ENCODE data around the gene NUP85.

GRCh38 chr17:75191584-75191983 lies 13.9 kb upstream of the NUP85 start:
- TF ChIP-seq, protein P1, sequence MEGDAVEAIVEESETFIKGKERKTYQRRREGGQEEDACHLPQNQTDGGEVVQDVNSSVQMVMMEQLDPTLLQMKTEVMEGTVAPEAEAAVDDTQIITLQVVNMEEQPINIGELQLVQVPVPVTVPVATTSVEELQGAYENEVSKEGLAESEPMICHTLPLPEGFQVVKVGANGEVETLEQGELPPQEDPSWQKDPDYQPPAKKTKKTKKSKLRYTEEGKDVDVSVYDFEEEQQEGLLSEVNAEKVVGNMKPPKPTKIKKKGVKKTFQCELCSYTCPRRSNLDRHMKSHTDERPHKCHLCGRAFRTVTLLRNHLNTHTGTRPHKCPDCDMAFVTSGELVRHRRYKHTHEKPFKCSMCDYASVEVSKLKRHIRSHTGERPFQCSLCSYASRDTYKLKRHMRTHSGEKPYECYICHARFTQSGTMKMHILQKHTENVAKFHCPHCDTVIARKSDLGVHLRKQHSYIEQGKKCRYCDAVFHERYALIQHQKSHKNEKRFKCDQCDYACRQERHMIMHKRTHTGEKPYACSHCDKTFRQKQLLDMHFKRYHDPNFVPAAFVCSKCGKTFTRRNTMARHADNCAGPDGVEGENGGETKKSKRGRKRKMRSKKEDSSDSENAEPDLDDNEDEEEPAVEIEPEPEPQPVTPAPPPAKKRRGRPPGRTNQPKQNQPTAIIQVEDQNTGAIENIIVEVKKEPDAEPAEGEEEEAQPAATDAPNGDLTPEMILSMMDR (IDR thresholded peaks at IDR 0.05; ENCODE audit: insufficient read depth, low read depth, low read length): no peak
- TF ChIP-seq EZH2 (IDR thresholded peaks at IDR 0.05; ENCODE audit: insufficient read depth, low read length): no peak
